HepG2 (cell line): Measurements from ENCODE around the gene NPB. TPM values are rescaled to one million over a fixed set of nuclear protein-coding genes. Genes with fewer than 3 reads are reported as not detected.

Experiments used
- CHD2 ChIP-seq: IDR thresholded peaks from 2 replicates; pipeline ENCODE4 v1.6.1; 2011; ENCODE audit warnings: low read depth, low read length, improper control_type of control experiment
- GTF3A ChIP-seq: sonication (generic); formaldehyde crosslinking; conservative IDR thresholded peaks from 2 replicates; pipeline ENCODE4 v1.4.0; 2020; ENCODE audit warnings: mild to moderate bottlenecking, missing genetic modification reagents
- HDAC6 ChIP-seq: fragments of 200-600 bp; sonication (generic); IDR thresholded peaks from 2 replicates; pipeline ENCODE4 v1.7.0; 2017; ENCODE audit warnings: mild to moderate bottlenecking, antibody characterized with exemption, low read length, low read depth
- KLF15 ChIP-seq: sonication (generic); formaldehyde crosslinking; IDR thresholded peaks from 2 replicates; pipeline ENCODE4 v1.8.1; 2023; ENCODE audit warnings: borderline replicate concordance, mild to moderate bottlenecking, inconsistent platforms, missing genetic modification reagents, mixed read lengths
- NCOA5 ChIP-seq: sonication (generic); formaldehyde crosslinking; IDR thresholded peaks from 2 replicates; pipeline ENCODE4 v1.4.0; 2020; ENCODE audit warnings: missing genetic modification reagents
- SRSF9 ChIP-seq: fragments of 200-400 bp; formaldehyde crosslinking; IDR thresholded peaks from 2 replicates; pipeline ENCODE4 v1.6.1; 2018; ENCODE audit warnings: borderline replicate concordance, mild to moderate bottlenecking, low read depth, low read length; ENCODE audit not compliant: insufficient read depth, poor library complexity, severe bottlenecking
- STAT6 ChIP-seq: sonication (generic); formaldehyde crosslinking; IDR thresholded peaks from 2 replicates; pipeline ENCODE4 v1.4.0; 2020; ENCODE audit warnings: missing genetic modification reagents, mild to moderate bottlenecking, borderline replicate concordance
- THYN1 ChIP-seq: sonication (generic); formaldehyde crosslinking; IDR thresholded peaks from 2 replicates; pipeline ENCODE4 v1.8.1; 2023; ENCODE audit warnings: low read depth, mild to moderate bottlenecking, moderate library complexity, missing genetic modification reagents, borderline replicate concordance
- ZBTB43 ChIP-seq: sonication (generic); formaldehyde crosslinking; conservative IDR thresholded peaks from 2 replicates; pipeline ENCODE4 v1.4.0; 2020; ENCODE audit warnings: missing genetic modification reagents
- ZNF207 ChIP-seq: fragments of 450-650 bp; IDR thresholded peaks from 2 replicates; pipeline ENCODE4 v1.6.1; 2016; ENCODE audit warnings: antibody characterized with exemption, borderline replicate concordance
- ZNF253 ChIP-seq: sonication (generic); formaldehyde crosslinking; IDR thresholded peaks from 2 replicates; pipeline ENCODE4 v1.8.0; 2022; ENCODE audit warnings: mild to moderate bottlenecking, missing genetic modification reagents, borderline replicate concordance
- ZNF264 ChIP-seq: sonication (generic); formaldehyde crosslinking; IDR thresholded peaks from 2 replicates; pipeline ENCODE4 v1.4.0; 2020; ENCODE audit warnings: missing genetic modification reagents
- ZNF432 ChIP-seq: sonication (generic); formaldehyde crosslinking; IDR thresholded peaks from 2 replicates; pipeline ENCODE4 v1.5.0; 2020; ENCODE audit warnings: missing genetic modification reagents, mild to moderate bottlenecking, borderline replicate concordance
- ZNF547 ChIP-seq: sonication (generic); formaldehyde crosslinking; IDR thresholded peaks from 2 replicates; pipeline ENCODE4 v1.5.1; 2020; ENCODE audit warnings: mild to moderate bottlenecking, missing genetic modification reagents
- ZNF562 ChIP-seq: sonication (generic); formaldehyde crosslinking; IDR thresholded peaks from 2 replicates; pipeline ENCODE4 v1.8.0; 2022; ENCODE audit warnings: missing genetic modification reagents, borderline replicate concordance
- polyA plus RNA-seq, 8 experiments: library from polyadenylated mRNA; depleted of rRNA in 3 of 8; stranded (reverse) in 7 of 8; unstranded in 1 of 8; fragments of >200 nt; fragmentation: Illumina TruSeq in 4 of 8; extraction: Trizol in 4 of 8; gene quantifications; 2 replicates each; pipeline versions ENCODE4 v1.2.1 to v1.2.3, GENCODE V29; 2011 to 2016; ENCODE audit warnings: low read depth in 4 of 8, missing spikeins in 1 of 8, mixed read lengths in 1 of 8; ENCODE audit not compliant: insufficient read depth in 1 of 8
- total RNA-seq, 5 experiments: library from RNA; depleted of rRNA; stranded (reverse); fragments of >200 nt; fragmentation: Illumina TruSeq; extraction: Trizol; gene quantifications; 2 replicates each; pipeline ENCODE4 v1.2.3, GENCODE V29; 2016; ENCODE audit warnings: low read depth in 1 of 5
- TF ChIP-seq, protein P1 (sequence below): sonication (generic); formaldehyde crosslinking; IDR thresholded peaks from 2 replicates; pipeline ENCODE4 v1.9.0; 2021; ENCODE audit warnings: missing genetic modification reagents, mild to moderate bottlenecking, borderline replicate concordance
- TF ChIP-seq, protein P2 (sequence below): sonication (generic); formaldehyde crosslinking; IDR thresholded peaks from 2 replicates; pipeline ENCODE4 v1.5.1; 2020; ENCODE audit warnings: mild to moderate bottlenecking, missing genetic modification reagents, moderate library complexity

Gene NPB
- total and polyA plus RNA-seq, 2 of the 13 experiments (the other 11 are each of a cell fraction or from before 2014, with no cell fraction given): 0.11 to 0.93 TPM

DNA sequence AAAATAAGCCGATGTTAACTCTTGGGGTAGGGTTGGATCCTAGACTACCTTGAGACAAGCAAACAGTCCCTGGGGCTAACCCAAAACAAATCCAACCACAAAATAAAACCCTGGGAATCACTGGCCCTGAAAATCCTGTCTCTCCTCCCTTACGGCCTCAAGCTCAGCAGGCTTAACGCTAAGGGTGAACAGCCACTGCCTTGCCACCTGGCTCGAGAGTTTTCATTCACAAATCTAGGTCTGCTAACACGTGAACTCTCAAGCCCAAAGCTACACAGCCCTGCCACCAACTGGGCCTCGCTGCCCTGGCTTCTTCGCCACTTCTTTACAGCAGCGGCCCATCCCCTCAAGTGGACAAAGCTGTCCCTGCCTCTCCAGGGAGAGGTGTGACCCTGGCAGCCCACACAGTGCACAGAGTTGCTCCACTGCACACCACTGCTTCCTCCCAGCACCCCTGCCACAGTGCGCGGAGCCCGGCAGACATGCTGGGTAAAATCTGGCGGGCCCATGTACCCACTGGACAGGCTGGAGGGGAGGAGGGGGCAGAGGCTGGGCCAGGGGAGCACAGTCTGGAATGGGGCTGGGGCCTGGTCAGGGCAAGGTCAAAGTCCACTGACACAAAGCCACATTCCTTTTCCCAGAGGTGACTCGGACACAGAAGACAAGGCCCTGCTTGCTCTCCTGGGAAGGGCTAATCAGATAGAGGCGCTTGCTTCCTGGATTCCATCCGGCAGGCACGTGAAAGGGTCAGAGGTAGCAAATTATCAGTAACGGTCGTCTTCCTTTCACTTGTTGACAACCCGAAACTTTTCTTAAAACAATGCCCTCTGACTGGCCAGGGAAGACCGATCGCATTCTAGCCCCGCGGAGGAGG lies 8.2 kb downstream of the NPB start (continued):
- peak; percentile 81; the same call in 1 of the 2 replicates for TF ChIP-seq ZNF253 (CRISPR knock-in tag)
- peak; percentile 93 for TF ChIP-seq ZNF264
- TF ChIP-seq STAT6: peak; percentile 44; the same call in 1 of the 2 replicates
- no peak for TF ChIP-seq ZNF432 (CRISPR knock-in tag)
- TF ChIP-seq KLF15 (CRISPR knock-in tag): no peak
- TF ChIP-seq GTF3A (CRISPR knock-in tag): no peak; the same call in 1 of the 2 replicates
- TF ChIP-seq ZNF562 (CRISPR knock-in tag): no peak
- TF ChIP-seq THYN1: no peak
- peak; percentile 83; the same call in 1 of the 2 replicates for TF ChIP-seq ZBTB43
- no peak; the same call in 1 of the 2 replicates for TF ChIP-seq NCOA5 (CRISPR knock-in tag)
- TF ChIP-seq ZNF547 (CRISPR knock-in tag): no peak; the same call in 1 of the 2 replicates
- peak; percentile 37; the same call in 1 of the 2 replicates for TF ChIP-seq CHD2
- TF ChIP-seq HDAC6: no peak
- TF ChIP-seq, protein P1, sequence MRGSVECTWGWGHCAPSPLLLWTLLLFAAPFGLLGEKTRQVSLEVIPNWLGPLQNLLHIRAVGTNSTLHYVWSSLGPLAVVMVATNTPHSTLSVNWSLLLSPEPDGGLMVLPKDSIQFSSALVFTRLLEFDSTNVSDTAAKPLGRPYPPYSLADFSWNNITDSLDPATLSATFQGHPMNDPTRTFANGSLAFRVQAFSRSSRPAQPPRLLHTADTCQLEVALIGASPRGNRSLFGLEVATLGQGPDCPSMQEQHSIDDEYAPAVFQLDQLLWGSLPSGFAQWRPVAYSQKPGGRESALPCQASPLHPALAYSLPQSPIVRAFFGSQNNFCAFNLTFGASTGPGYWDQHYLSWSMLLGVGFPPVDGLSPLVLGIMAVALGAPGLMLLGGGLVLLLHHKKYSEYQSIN (CRISPR knock-in tag): no peak
- TF ChIP-seq, protein P2, sequence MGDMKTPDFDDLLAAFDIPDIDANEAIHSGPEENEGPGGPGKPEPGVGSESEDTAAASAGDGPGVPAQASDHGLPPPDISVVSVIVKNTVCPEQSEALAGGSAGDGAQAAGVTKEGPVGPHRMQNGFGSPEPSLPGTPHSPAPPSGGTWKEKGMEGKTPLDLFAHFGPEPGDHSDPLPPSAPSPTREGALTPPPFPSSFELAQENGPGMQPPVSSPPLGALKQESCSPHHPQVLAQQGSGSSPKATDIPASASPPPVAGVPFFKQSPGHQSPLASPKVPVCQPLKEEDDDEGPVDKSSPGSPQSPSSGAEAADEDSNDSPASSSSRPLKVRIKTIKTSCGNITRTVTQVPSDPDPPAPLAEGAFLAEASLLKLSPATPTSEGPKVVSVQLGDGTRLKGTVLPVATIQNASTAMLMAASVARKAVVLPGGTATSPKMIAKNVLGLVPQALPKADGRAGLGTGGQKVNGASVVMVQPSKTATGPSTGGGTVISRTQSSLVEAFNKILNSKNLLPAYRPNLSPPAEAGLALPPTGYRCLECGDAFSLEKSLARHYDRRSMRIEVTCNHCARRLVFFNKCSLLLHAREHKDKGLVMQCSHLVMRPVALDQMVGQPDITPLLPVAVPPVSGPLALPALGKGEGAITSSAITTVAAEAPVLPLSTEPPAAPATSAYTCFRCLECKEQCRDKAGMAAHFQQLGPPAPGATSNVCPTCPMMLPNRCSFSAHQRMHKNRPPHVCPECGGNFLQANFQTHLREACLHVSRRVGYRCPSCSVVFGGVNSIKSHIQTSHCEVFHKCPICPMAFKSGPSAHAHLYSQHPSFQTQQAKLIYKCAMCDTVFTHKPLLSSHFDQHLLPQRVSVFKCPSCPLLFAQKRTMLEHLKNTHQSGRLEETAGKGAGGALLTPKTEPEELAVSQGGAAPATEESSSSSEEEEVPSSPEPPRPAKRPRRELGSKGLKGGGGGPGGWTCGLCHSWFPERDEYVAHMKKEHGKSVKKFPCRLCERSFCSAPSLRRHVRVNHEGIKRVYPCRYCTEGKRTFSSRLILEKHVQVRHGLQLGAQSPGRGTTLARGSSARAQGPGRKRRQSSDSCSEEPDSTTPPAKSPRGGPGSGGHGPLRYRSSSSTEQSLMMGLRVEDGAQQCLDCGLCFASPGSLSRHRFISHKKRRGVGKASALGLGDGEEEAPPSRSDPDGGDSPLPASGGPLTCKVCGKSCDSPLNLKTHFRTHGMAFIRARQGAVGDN (CRISPR knock-in tag): peak; percentile 97
- no peak for TF ChIP-seq SRSF9
- no peak for TF ChIP-seq ZNF207
